Activated T-cell treated with anti-CD3 and anti-CD28 coated beads, Interleukin-2, amount 50 U/mL, for 24 hours (primary cell): ENCODE data around the gene SHBG.

Source experiments
- DNase-seq: peaks from one replicate; pipeline ENCODE4 v3.0.0-alpha.2; 2020
- H3K27ac Mint-ChIP-seq: 2 replicates; pipeline ENCODE4 v1.8.0; 2020; ENCODE audit warnings: mild to moderate bottlenecking, mixed read lengths
- H3K27me3 Mint-ChIP-seq: 2 replicates; pipeline ENCODE4 v1.8.0; 2020; ENCODE audit warnings: mixed read lengths
- H3K36me3 Mint-ChIP-seq: 2 replicates; pipeline ENCODE4 v1.8.0; 2020; ENCODE audit warnings: low read depth, mixed read lengths
- H3K4me1 Mint-ChIP-seq: 2 replicates; pipeline ENCODE4 v1.8.0; 2020; ENCODE audit warnings: low read depth, mixed read lengths
- H3K4me3 Mint-ChIP-seq: 2 replicates; pipeline ENCODE4 v1.8.0; 2020; ENCODE audit warnings: mild to moderate bottlenecking, moderate library complexity, mixed read lengths
- H3K9me3 Mint-ChIP-seq: 2 replicates; pipeline ENCODE4 v1.8.0; 2020; ENCODE audit warnings: mixed read lengths

SHBG gene

GRCh38 chr17:7677388-7678067 lies 47.6 kb downstream of the SHBG start:
- Mint-ChIP-seq H3K4me1 (peaks cover 9% of the 10 kb centered on the region), H3K27ac (peak overlapping the region; percentile 11), H3K36me3 (peaks cover 49% of the 10 kb centered on the region), H3K9me3 (peaks cover 9% of the 10 kb centered on the region), H3K4me3 (no peak overlapping the region), H3K27me3 (no peaks in the 10 kb centered on the region)
- DNase-seq = no peak
